ENCODE results near the gene THADA.

Gene THADA

DNA sequence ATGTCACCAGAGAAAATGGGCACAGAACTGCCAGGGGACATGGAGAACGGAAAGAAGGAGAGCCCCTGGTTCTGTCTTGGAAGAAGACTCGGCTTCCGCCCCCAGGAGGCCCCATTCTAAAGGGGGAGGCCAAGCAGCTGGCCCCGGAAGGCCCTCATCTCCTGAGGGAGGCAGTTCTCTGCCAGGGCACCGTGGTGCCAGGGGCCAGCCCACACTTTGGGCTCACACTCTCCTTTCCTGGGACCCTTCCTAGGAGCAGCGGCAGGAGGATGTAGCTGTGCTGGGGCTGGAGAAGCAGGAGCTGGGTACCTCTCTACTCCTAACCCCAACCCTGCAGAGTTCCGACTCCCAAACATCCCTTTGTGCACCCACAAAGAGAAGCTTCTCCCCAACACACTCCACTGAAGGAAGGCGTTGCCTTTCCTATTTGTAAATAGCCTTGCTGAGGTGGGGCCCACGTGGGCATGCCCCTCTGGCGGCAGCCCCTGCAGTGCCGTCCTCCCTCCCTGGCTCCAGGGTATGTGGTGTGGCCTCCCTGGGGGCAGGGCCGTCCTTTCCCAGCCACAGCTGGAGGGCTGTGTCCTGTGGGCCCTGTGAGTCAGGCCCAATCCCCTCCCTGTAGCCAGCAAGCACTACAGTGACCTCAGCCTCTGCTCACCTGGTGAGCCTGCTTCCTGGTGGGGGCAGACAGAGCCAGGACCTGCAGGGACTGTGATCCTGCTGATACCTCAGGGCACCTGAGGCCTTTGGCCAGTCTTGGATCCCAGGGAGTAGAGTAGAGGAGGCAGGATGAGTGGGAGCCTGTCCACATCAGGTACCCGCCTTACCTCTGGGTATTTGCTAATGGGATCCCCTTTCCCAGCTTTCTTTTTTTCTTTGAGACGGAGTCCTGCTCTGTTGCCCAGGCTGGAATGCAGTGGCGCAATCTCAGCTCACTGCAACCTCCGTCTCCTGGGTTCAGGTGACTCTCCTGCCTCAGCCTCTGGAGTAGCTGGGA is 396.0 kb downstream of the THADA start:
- H3K4me1 Mint-ChIP-seq: peaks cover 48% of the 10 kb centered on the region
- H3K36me3 Mint-ChIP-seq (ENCODE audit: low read depth): no peaks in the 10 kb centered on the region
- peaks cover 7% of the 10 kb centered on the region for H3K27me3 Mint-ChIP-seq (ENCODE audit: low read depth, poor library complexity)
- TF ChIP-seq, protein P1, sequence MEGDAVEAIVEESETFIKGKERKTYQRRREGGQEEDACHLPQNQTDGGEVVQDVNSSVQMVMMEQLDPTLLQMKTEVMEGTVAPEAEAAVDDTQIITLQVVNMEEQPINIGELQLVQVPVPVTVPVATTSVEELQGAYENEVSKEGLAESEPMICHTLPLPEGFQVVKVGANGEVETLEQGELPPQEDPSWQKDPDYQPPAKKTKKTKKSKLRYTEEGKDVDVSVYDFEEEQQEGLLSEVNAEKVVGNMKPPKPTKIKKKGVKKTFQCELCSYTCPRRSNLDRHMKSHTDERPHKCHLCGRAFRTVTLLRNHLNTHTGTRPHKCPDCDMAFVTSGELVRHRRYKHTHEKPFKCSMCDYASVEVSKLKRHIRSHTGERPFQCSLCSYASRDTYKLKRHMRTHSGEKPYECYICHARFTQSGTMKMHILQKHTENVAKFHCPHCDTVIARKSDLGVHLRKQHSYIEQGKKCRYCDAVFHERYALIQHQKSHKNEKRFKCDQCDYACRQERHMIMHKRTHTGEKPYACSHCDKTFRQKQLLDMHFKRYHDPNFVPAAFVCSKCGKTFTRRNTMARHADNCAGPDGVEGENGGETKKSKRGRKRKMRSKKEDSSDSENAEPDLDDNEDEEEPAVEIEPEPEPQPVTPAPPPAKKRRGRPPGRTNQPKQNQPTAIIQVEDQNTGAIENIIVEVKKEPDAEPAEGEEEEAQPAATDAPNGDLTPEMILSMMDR (IDR thresholded peaks at IDR 0.05): no peak
- no peak overlapping the region for H3K27ac Mint-ChIP-seq
- DNase-seq: no peak
- no peaks in the 10 kb centered on the region for H3K9me3 Mint-ChIP-seq
- no peak overlapping the region for H3K4me3 Mint-ChIP-seq

DNA sequence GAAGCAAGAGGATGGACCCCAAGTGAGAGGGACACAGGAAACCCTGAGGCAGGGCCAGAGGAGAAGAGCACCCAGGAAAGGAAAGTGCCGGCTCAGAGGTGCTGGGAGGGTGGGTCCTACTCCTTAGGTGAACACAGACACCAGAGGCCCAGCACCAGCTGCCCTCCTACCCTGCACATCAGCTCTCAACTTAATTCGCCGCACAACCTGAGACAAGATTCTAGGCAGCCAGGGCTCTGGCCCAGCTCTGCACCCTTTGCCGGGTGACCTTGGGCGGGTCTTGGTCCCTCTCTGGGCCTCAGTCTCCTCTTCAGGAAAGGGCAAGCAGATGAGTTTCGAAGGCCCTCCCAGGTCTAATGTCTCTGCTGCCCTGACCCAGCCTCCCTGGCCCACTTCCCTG is 397.6 kb downstream of the THADA start:
- no peak for DNase-seq
- Mint-ChIP-seq H3K4me1 (peaks cover 50% of the 10 kb centered on the region), H3K36me3 (ENCODE audit: low read depth) (no peaks in the 10 kb centered on the region), H3K27ac (no peak overlapping the region), H3K9me3 (no peaks in the 10 kb centered on the region), H3K4me3 (no peak overlapping the region), H3K27me3 (ENCODE audit: low read depth, poor library complexity) (peaks cover 7% of the 10 kb centered on the region)
- TF ChIP-seq, protein P1 (IDR thresholded peaks at IDR 0.05): no peak

DNA sequence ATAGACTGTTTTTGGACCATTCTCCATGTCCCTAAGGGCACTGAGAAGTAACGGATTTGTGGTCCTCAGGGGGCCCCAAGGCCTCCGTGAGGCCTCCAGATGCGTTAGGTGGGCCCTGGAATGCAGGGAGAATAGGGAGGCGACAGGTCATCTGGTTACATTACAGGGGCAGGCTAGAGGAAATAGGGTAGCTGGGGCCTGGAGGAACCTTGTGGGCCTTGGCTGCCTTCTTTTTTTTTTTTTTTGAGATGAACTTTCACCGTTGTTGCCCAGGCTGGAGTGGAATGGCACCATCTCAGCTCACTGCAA is 398.3 kb downstream of the THADA start:
- TF ChIP-seq, protein P1 (IDR thresholded peaks at IDR 0.05): no peak
- H3K9me3 Mint-ChIP-seq: no peaks in the 10 kb centered on the region
- H3K27ac Mint-ChIP-seq: peak overlapping the region; percentile 96
- peaks cover 7% of the 10 kb centered on the region for H3K27me3 Mint-ChIP-seq (ENCODE audit: low read depth, poor library complexity)
- H3K4me3 Mint-ChIP-seq: no peak overlapping the region
- no peaks in the 10 kb centered on the region for H3K36me3 Mint-ChIP-seq (ENCODE audit: low read depth)
- no peak for DNase-seq
- peaks cover 57% of the 10 kb centered on the region for H3K4me1 Mint-ChIP-seq

DNA sequence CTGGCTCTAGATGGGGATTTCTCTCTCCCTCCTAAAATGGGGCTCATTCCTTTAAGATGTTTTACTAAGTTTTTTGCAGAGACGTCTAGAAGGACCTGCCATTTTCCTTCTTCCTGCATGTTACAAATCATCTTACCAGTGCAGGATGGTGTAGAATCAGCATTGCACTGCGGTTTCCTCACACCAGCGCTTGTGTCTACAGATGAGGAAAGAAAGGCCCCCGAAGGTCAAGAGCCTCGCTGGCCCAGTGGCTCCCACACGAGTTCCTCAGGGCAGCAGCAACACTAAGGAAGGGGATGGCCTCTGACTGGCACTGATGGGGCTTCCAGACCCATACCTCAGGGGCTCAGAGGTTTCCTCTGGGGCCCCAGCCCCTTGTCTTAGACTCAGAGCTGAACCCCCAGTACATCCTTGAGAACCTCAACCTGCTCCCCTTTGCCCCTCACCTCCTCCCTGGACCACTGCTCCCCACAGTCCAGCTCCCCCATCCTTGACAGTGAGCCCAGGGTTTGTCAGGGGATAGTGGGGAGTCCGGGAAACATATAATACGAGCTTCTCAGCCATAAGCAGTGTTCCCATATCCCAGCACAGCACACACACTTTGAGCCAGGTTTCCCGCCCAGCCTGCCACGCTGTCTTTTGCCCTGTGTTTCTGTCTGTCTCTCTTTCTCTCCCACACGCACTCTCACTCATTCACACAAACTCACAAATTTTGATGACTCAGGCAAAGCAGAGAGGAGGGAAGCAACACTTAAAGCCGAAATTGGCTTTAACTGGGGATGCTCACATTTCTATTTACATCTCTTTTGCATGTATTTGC is 398.9 kb downstream of the THADA start:
- TF ChIP-seq, protein P1 (IDR thresholded peaks at IDR 0.05): no peak
- Mint-ChIP-seq H3K27ac (peak overlapping the region; percentile 96), H3K9me3 (no peaks in the 10 kb centered on the region), H3K4me3 (peak overlapping the region; percentile 11), H3K4me1 (peaks cover 57% of the 10 kb centered on the region), H3K27me3 (ENCODE audit: low read depth, poor library complexity) (peaks cover 7% of the 10 kb centered on the region), H3K36me3 (ENCODE audit: low read depth) (no peaks in the 10 kb centered on the region)
- DNase-seq: no peak

DNA sequence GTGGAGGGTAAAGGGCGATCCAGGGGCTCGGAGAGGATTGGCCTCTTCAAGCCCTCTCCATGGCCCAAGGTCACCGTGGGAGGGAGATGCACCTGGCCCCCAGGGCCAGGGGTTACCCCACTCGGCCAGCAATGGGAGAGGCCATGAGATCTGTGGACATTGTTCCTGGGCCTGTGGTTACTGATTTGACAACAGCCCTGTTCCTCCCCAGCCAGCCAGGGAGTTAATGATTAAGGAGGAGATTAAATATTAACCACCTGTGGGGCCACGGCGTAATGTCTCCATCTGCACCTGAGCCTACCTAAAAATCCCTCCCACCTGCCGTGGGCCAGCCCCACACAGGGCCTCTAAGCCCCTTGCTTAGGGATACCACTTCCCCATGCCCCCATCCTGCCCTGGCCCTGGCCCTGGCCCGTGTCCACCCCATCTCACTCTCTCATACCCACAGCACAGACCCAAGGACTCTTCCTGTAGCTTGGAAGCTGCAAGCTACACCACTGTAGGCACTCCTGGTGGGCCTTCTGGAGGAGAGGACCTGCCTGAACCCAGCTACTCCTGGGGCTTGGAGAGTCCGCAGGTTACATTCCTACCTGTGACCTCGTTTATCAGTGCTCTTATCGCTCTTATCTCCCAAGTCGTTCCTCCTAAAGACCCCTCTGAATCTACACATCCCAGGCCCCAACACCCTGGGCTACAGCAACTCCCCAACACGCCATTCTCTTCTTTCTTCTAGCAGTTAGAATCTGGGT is 401.5 kb downstream of the THADA start:
- TF ChIP-seq, protein P1 (IDR thresholded peaks at IDR 0.05): no peak
- Mint-ChIP-seq H3K27me3 (ENCODE audit: low read depth, poor library complexity) (peaks cover 6% of the 10 kb centered on the region), H3K9me3 (no peaks in the 10 kb centered on the region), H3K36me3 (ENCODE audit: low read depth) (no peaks in the 10 kb centered on the region), H3K4me3 (peak overlapping the region; percentile 33), H3K4me1 (peaks cover 60% of the 10 kb centered on the region), H3K27ac (peak overlapping the region; percentile 95)
- no peak for DNase-seq
